Head of caudate nucleus (tissue), 42 donors: ENCODE results near the gene TFEB.

Experiments used
- DNase-seq, 42 donors: peaks; one replicate each; pipeline versions ENCODE4 v3.0.0 to v3.0.0-alpha.2; 2020 to 2021; ENCODE audit warnings: mixed read lengths in 7 of 42
- intact Hi-C: fragments of 100-400 bp; cut with DNase I; formaldehyde crosslinking; loops from one replicate; pipeline ENCODE4 v1.15.0; 2022

Gene TFEB

GRCh38 chr6:41735427-41736185, at the start of gene TFEB:
Gene TFEB, minus strand, starts transcription at chr6:41735608. Its CDS starts 44,395 bp downstream, at chr6:41691213.
- intact Hi-C loops, result loop anchor here (2.0 kb wide), 1 partner anchor 43 kb away; no protein-coding TSS in a partner anchor

DNA sequence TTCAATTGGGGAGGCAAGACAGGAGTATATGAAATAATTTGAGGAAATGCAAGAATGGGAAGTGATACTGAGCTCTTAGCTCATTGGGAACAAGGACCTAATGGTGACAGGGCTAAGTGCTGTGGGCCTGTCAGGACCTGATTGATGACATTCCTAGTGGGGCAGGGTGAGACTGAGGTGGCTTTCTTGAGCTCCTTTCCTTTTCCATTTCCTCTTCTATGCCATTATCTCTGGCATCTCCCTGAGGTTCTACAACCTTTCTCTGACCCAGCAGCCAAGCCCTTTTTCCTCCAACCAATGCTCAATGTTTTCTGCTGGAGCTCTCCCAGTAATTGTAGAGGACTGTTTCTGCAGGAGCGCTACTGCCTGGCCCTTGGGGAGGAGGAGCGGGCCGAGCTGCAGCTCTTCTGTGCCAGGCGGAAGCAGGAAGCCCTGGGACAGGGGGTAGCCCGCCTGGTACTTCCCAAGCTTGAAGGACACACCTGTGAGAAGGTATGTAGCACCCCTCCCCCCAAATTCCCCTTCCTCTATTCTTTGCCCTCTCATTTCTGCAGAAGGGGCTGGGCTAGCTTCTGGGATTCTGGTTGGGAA, 49.3 kb upstream of the TFEB start:
- no peak for DNase-seq
- intact Hi-C loops, result loop anchor here (5.0 to 10.0 kb wide), 2 partner anchors 153 to 430 kb away; partner anchors contain the start of gene MRPS10

More at GRCh38 chr6:41735427-41736185, at the start of gene TFEB:
- peak; percentile 94 to 99 (median 98) for DNase-seq

DNA sequence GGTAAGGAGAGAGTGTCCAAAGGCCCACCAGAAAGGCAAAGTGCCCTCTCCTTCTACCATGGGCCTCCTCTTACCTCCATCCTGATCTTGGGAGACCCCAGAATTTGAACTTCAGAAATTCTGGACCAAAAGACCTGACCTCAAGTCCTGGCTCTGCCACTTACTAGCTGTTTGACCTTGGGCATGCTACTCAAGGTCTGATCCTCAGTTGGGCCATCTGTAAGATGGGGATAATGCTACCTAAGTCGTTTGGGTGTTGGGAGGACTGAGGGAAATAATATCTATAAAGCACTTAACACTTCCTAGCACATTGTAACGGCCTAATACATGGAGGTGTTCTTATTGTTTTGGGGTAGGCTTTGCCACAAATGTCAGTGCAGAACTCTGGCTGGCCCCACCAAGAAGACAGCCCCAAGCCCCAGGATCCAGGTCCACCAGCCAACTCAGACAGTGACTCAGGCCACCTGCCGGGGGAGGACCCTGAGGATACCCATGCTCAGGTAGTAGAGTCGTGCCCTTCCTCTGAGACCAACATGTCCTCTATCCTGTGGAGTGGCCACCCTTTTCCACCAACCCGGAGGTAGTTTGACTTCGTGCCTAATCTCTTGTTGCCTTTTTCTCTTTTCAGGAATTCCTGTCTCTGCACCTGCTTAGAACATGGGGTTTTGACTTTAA, 47.8 kb upstream of the TFEB start:
- intact Hi-C loops, result loop anchor here (10.0 kb wide), 1 partner anchor 432 kb away; the partner anchor contains the start of gene MRPS10

DNA sequence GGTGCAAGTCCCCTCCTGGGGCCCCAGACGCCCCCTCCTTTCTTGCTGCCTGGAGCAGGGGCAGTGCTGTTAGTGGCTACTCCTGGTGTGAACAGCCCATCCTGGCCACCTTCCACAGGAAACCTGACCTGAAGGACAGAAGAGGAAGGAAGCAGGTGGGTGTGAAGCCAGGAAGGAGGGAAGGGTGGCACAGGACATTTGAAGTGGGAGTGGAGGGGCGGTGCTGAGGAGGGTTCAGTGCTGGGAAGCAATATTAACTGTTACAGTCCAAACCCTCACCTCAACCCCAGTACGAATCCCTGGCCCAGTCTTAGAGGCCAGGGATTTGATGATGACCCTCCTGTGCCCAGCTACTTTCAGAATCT, 45.9 kb upstream of the TFEB start:
- intact Hi-C loops, result loop anchor here (2.0 to 10.0 kb wide), 2 partner anchors 263 to 433 kb away; partner anchors contain the start of gene MRPS10
- no peak for DNase-seq

More for the DNA sequence above, 47.8 kb upstream of the TFEB start:
- DNase-seq, result no peak

- intact Hi-C loops, result loop anchor here (2.0 to 10.0 kb wide), 2 partner anchors 264 to 434 kb away; partner anchors contain the start of gene MRPS10
- DNase-seq, result peak in 19 of 42 donors; percentile 2 to 47 (median 23)
Measured at GRCh38 chr6:41780551-41781365, 45.4 kb upstream of the TFEB start, which contains the start of gene PRICKLE4. Gene PRICKLE4, plus strand, starts transcription at chr6:41780782. Its CDS starts 2,692 bp downstream, at chr6:41783474.

- intact Hi-C loops, result loop anchor here (2.0 to 10.0 kb wide), 2 partner anchors 265 to 435 kb away; partner anchors contain the start of gene MRPS10
Measured at GRCh38 chr6:41779788-41780550, 44.6 kb upstream of the TFEB start, which contains the start of gene FRS3. Gene FRS3, minus strand, starts transcription at chr6:41779900. Its CDS starts 2,913 bp downstream, at chr6:41776987.

DNA sequence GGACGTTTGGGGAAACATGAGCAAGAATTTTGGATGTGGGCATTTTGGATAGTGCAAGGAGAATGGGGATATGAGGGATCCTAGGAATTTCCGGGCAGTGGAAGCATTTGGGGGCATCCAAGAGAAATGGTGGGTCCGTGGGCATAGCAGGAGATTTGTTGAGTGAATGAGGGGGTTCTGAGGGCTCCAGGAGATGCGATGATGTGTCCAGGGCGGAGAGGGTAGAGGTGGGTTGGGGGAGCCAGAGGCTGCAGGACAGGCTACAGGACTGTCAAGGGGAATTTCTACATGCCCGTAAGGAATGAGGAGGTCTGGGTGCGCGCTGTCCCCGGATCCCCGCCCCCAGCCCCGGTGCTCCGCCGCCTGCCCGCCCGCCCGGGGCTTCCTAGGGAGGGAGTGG, 43.9 kb upstream of the TFEB start:
- peak in 2 of 42 donors; percentile 5 to 47 for DNase-seq
- intact Hi-C loops, result no loop called here

More at GRCh38 chr6:41779788-41780550, 44.6 kb upstream of the TFEB start, which contains the start of gene FRS3:
- peak; percentile 94 to 100 (median 100) for DNase-seq

GRCh38 chr6:41778895-41779294, 43.5 kb upstream of the TFEB start:
- no peak for DNase-seq
- intact Hi-C loops, result no loop called here

DNA sequence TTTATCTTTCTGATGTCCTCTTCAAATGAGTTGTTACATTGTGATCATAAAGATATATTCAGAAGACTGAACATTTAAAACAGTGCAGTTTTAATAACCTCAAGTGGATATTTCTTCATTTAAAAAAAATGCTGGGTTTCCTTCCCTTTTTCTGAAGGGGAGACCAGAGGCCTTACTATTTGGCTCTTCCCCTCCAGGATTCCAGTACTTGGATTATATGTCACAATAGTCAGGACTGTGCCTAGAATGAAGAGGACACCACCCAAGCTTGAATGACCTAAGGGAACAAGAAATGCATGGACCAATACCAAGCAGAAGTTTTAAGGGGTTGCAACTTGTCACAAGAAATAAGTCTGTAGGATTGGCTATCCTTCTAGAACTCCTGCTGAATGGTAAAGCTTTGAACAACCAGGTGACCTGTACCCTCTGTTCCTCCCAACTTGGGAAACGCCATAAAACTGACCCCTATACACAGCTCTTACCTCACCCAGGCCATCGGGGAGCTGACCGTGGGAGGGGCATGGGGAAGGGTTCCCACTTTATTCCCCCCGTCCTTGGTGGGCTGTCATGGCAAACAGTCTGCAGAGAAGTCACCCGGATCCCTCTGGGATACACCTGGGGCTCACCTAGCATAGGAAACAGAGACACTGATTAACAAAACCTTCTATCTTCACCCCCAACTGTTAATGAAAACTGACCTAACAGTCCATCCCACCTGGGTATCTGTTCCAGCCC, 42.3 kb upstream of the TFEB start:
- DNase-seq, result no peak
- intact Hi-C loops, result no loop called here

DNA sequence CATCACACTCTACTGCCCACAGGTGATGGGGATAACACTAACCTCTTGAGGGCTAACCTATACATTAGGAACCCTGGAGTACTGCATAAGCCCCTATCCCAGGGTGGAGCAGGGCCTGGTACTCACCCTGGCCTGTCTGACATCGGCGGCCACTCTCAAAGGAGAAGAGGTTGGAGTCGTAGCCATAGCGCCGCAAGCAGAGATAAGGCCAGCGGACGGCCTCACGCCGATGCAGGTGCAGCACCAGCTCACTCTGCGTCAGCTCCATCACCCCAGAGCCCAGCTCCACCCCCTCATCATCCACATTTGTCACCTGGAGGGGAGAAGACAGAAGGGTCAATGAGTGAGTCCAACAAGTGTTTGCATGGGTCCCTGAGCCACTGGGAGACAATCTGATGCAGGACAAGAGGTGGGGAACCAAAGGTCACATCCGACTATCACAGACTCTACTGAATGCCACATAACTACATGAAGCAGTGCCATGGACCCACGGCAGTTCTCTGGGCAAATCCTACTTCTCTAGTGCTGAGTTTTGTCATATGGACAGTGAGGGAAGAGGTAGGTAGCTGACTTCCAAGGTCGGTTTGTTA, 40.0 kb upstream of the TFEB start:
- intact Hi-C loops, result no loop called here
- no peak for DNase-seq

- intact Hi-C loops, result no loop called here
- no peak for DNase-seq
Measured at GRCh38 chr6:41774841-41775240, 39.4 kb upstream of the TFEB start.

- intact Hi-C loops, result no loop called here
- no peak for DNase-seq
Measured at GRCh38 chr6:41771058-41771983, 35.9 kb upstream of the TFEB start.

- intact Hi-C loops, result no loop called here
- no peak for DNase-seq
Measured at GRCh38 chr6:41770381-41771057, 35.1 kb upstream of the TFEB start.

DNA sequence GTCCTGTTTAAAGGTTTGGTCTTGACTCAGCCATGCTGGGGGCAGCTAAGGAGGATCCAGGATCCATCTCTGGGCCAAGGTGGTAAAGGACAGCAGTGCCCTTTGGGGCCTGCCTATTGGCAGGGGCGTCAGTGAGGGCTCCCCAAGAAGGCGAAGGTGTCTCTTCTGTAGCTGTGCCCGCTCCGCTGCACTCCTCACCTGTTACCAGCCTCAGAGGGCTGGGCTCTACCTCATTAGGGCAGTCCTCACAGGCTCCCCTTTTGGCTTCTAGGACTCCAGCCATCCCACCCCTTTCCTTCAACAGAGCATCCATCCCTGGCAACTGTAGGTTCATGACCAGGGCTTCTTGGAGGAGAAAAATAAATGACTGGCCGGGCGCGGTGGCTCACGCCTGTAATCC, 34.0 kb upstream of the TFEB start:
- intact Hi-C loops, result no loop called here
- no peak for DNase-seq
